ENCODE data around the gene GSK3A.

Gene GSK3A

DNA sequence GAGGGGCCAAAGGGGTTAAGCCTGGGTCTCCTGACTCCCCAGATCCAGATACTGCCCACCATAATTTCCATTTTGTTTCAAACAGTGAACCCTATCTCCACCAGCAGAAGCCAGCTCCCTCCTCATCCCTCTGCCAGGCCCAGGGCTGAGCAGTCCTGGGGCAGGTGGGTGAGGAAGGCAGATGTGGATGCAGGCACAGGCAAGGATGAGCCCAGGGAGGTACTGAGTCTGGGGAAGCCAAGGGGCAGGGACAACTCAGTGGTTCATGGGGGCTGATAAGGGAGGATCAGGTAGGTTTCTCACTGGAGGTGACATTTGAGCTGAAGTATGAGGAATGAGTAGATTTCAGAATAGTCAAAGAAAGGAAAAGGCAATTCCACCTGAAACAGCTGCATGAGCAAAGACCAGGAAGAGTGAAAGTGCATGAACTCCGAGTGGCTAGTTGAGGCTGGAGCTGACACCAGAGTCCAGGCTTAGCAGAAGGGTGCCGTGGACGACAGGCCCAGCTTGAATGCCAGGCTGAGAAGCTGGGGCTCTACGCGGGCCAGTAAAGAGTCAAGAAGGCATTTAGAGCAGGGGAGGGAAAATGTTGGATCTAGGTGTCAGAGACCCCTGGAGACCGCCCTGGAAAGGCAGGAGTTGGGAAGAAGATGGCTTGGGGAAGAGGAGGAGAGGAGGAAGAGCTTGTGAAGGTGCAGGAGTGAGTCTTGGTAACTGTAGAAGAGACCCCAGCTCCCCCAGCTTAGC is 36.9 kb upstream of the GSK3A start:
- no peaks in the 10 kb centered on the region for H3K27me3 Mint-ChIP-seq (ENCODE audit: low read depth, poor library complexity)
- peaks cover 31% of the 10 kb centered on the region for H3K4me1 Mint-ChIP-seq
- peak overlapping the region; percentile 84 for H3K27ac Mint-ChIP-seq
- peak overlapping the region; percentile 93 for H3K4me3 Mint-ChIP-seq
- TF ChIP-seq, protein P1, sequence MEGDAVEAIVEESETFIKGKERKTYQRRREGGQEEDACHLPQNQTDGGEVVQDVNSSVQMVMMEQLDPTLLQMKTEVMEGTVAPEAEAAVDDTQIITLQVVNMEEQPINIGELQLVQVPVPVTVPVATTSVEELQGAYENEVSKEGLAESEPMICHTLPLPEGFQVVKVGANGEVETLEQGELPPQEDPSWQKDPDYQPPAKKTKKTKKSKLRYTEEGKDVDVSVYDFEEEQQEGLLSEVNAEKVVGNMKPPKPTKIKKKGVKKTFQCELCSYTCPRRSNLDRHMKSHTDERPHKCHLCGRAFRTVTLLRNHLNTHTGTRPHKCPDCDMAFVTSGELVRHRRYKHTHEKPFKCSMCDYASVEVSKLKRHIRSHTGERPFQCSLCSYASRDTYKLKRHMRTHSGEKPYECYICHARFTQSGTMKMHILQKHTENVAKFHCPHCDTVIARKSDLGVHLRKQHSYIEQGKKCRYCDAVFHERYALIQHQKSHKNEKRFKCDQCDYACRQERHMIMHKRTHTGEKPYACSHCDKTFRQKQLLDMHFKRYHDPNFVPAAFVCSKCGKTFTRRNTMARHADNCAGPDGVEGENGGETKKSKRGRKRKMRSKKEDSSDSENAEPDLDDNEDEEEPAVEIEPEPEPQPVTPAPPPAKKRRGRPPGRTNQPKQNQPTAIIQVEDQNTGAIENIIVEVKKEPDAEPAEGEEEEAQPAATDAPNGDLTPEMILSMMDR (IDR thresholded peaks at IDR 0.05): no peak
- no peaks in the 10 kb centered on the region for H3K9me3 Mint-ChIP-seq
- peaks cover 14% of the 10 kb centered on the region for H3K36me3 Mint-ChIP-seq (ENCODE audit: low read depth)
- no peak for DNase-seq

DNA sequence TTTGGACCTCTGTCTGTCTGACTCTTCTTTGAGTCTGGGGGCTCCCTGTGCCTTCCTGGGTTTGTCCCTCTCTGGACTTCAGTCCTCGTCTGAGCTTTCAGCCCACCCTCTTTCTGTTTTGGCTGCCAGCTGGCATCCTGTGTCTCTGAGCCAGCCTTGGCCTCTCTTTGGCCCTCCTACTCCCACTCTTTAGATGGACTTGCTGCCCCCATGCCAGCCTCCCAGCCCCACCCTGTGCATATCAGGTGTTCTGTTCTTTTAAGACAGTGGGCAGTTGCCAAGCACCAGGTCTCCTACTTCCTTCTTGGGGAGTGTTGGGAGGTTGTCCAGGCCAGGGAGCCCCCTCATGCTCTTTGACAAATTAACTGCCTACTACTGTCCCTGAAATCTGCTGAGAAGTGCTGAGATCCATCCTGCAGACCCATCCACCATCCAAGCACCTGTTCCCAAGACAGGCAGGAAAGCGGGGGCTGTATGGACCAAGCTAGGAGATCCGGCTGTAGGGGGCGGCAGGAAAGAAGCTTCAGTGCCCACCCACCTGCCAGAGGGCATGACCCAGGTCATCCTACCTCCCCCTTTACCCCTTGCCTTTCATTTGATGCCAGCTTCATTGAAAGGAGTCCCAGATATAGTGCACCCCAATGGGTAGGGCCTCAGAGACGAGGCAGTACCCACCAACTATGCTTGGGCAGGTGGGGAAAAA is 36.2 kb upstream of the GSK3A start:
- TF ChIP-seq, protein P1 (IDR thresholded peaks at IDR 0.05): no peak
- Mint-ChIP-seq H3K4me3 (peak overlapping the region; percentile 93), H3K36me3 (ENCODE audit: low read depth) (peaks cover 14% of the 10 kb centered on the region), H3K4me1 (peaks cover 31% of the 10 kb centered on the region), H3K27ac (peak overlapping the region; percentile 84), H3K27me3 (ENCODE audit: low read depth, poor library complexity) (no peaks in the 10 kb centered on the region), H3K9me3 (no peaks in the 10 kb centered on the region)
- DNase-seq: no peak

DNA sequence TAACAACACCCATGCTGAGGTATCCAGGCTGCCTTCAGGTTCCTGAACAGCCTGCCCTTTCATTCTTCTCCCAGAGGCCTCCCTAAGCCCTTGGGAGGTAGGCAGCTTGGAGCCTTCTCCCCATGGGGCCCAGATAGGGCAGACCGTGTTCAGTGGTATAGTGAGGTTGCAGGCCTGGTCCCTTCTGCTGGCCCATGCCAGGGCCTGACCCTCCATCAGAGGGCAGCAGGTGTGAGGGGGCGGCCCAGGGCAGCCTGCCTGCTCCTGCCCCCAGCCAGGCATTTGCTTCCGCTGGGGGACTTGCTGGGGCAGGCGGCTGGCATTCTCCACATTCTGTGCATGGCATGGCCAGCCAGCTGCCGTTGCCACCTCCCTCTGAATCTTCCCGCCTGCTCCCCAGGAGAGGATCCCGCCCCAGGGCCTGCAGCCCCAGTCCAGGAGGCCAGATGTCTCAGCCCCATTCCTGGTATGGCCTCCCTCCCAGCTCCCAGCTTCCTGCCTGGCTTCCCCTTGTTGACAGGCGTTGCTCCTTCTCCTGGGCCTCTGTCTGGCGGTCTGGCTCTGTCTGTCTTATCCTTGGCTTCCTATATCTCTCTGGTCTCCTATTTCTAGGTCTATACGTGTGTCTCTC is 35.5 kb upstream of the GSK3A start:
- no peak for DNase-seq
- TF ChIP-seq, protein P1 (IDR thresholded peaks at IDR 0.05): no peak
- Mint-ChIP-seq H3K4me3 (no peak overlapping the region), H3K27ac (peak overlapping the region; percentile 83), H3K36me3 (ENCODE audit: low read depth) (peaks cover 14% of the 10 kb centered on the region), H3K4me1 (peaks cover 31% of the 10 kb centered on the region), H3K27me3 (ENCODE audit: low read depth, poor library complexity) (no peaks in the 10 kb centered on the region), H3K9me3 (no peaks in the 10 kb centered on the region)

DNA sequence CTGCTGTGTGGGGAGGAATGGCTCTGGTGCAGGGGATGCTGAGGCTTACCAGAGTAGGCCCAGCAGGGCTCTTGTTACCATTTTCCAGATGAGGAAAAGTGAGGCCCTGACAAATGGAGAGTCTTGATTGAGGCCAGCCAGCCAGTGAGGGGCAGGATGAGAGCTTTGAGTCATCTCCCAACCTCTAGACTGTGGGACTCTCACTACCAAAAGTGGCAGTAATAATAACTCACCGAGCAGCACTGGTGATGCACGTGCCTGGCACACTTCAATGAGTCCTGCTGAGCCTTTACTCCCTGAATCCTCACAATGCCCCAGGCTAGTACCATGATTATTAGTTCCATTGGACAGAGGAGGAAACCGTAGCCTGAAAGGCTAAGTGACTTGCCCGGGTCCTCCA is 34.4 kb upstream of the GSK3A start:
- H3K36me3 Mint-ChIP-seq (ENCODE audit: low read depth): peaks cover 14% of the 10 kb centered on the region
- no peaks in the 10 kb centered on the region for H3K27me3 Mint-ChIP-seq (ENCODE audit: low read depth, poor library complexity)
- DNase-seq: no peak
- H3K27ac Mint-ChIP-seq: no peak overlapping the region
- TF ChIP-seq, protein P1 (IDR thresholded peaks at IDR 0.05): no peak
- H3K4me3 Mint-ChIP-seq: no peak overlapping the region
- H3K4me1 Mint-ChIP-seq: peaks cover 31% of the 10 kb centered on the region
- no peaks in the 10 kb centered on the region for H3K9me3 Mint-ChIP-seq

DNA sequence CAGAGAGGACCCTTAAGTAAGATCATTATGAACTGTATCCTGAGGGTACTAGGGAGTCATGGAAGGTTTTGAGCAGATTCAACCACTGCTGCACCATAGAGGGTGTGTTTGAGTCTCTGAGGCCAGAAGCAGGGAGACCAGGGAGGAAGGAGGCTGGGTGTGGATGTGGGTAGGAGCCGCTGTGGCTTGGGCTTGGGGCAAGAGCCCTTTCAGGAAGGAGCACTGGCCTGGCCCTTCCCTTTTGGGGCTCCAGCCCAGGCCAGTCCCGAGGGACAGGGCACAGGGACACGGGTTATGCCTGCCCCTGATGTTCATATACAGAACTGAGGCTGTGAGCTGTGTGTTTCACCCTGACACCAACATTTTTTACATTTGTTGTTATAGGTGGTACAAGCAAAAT is 33.9 kb upstream of the GSK3A start:
- TF ChIP-seq, protein P1 (IDR thresholded peaks at IDR 0.05): no peak
- no peaks in the 10 kb centered on the region for H3K9me3 Mint-ChIP-seq
- H3K27ac Mint-ChIP-seq: no peak overlapping the region
- no peaks in the 10 kb centered on the region for H3K27me3 Mint-ChIP-seq (ENCODE audit: low read depth, poor library complexity)
- peaks cover 14% of the 10 kb centered on the region for H3K36me3 Mint-ChIP-seq (ENCODE audit: low read depth)
- no peak for DNase-seq
- H3K4me3 Mint-ChIP-seq: no peak overlapping the region
- H3K4me1 Mint-ChIP-seq: peaks cover 31% of the 10 kb centered on the region
